GM21367 (cell line): ENCODE measurements around the gene FBXW11.

Experiments used
- ATAC-seq: cut with Tn5 transposase; IDR thresholded peaks from one replicate; pipeline ENCODE4 v1.9.1; 2021; ENCODE audit not compliant: unreplicated experiment

The FBXW11 gene

DNA sequence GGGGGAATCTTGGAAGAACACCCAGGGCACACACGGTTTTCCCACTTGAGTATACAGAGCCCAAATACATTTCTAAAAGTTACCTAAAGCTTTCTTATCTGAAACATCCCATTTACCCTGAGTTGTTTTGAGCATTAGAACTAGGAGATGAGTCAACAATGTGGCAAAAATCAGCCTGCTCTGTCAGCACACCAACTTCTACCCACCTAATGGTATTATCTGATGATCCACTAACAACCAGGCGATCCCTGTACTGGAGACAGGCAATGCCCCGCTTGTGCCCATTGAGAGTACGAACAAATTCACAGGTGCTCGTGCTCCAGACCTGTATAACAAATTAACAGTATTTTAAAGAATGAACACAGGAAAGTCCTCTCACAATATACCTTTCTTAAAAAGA lies 133.8 kb downstream of the FBXW11 start:
- ATAC-seq = no peak

DNA sequence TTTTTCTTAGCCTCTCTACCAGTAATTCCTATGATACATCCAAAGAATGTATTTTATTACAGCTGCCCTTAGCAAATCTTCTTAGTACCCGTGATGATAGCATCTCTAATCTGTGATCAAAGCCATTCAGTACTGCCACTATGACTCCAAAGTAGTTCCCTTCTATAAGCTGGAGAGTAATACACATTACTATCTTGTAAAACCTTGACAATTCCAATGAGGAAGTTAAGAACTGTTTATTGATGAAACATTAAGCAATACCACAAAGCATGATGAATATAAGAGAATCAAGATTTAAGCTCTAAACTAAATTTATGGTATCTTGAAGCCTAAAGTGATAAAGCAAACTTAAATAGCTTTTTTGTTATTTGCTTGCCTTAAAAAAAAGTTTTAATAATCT lies 134.7 kb downstream of the FBXW11 start:
- no peak for ATAC-seq

DNA sequence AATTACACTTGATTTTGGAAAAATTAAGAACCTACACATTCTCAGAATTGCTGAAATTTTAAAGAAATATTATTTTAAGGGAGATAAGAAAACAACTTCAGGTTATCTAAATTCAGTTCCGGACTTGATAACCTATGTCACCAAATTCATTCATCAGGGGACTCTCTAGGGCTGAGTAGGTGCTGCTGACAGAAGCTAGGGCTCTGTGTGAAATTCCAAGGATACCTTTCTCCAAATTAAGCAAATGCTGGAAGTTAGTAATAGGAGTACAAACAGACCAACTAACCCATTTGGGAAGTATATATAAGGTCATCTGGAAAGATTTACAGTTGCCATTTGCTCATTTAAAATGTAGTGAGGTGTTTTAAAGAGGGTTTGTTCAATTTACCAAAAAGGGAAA lies 136.5 kb downstream of the FBXW11 start:
- ATAC-seq = no peak

DNA sequence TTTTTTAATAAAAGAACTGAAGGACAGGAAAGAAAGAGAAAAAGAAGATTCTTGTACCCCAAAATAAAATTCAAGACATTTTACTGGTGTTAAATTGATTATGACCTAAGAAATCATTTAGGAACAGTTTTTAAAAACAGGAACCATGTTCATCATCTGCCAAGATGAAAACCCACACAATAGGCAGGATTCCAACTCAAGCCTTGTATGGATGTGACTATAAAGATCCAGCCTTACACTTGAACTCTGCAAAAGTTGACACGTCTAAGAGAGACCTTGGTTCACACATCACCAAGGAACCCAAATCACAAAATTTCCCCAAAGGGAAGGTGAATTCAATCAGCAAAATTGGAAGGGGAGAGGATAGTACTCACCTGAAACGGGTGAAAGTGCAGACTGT lies 138.2 kb downstream of the FBXW11 start:
- ATAC-seq = no peak

DNA sequence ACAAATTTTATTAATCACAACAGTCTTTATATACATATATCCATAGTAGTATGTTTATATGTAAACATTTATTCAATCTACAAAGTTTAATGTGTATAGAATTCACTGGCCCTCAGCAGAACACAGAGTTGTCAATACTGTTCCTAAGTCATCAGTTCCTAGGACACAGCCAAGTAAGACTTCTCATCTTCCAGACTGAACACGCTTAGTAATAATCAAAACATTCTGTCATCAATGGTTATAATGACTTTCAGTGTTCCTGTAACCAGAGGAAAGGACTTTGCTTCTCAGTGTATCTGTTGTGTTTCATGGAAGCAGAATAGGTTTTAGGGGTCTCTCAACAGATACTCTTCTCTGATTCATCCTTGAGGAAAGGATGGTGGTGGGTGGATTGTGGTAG lies 138.7 kb downstream of the FBXW11 start:
- no peak for ATAC-seq

DNA sequence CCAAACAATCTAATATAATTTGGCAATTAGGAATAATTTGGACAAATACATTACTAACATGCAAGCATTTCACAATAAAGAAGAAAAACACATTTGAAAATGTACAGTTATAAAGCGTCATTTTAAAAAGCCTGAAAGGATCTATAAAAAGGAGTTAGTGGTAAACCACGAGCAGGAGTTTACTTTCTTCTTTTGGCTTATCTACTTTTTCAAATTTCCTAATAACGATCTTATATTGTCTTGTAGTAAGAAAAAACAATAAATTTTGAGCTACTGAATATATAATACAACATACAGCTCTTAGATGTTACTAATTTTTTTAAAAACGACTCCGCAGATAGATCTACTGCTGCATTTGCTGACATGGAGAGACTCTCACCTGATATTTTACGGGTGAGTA lies 141.0 kb downstream of the FBXW11 start:
- ATAC-seq = no peak

DNA sequence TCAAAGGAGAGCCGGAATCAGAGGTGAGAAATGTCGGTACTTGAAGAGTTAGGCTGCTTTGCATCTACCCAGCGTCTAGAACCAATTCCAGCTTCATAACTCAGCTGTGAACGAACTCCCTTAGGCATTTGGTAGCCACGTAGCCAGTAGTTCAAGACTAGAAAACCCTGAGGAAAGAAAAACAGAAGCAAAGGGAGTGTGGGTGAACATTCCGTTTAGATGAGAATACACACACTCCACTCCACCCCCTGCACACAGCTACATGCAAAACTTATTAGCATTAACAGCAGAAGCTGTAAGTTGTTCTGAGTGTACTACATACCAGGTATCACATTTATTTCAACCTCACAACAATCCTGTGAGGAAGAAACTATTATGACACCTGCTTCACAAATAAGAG lies 142.5 kb downstream of the FBXW11 start:
- ATAC-seq = no peak

DNA sequence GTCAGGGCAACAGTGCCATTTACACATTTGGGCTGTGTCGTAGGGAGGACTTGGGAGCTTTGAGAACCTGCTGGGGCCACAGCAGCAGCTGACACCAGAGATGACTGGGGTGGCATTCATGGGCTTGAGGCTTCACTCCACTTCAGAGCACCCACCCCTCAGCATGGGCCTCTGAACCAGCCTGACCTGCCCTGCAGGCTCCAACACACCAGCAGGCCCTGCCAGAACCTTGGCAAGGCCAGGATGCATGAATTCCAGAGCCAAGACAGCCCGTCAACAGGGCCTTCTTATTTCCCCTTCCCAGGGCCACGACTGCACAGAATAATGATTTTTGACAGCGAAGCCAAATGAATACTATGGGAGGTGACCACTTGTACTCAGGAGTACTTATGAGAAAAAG lies 143.8 kb downstream of the FBXW11 start:
- no peak for ATAC-seq

DNA sequence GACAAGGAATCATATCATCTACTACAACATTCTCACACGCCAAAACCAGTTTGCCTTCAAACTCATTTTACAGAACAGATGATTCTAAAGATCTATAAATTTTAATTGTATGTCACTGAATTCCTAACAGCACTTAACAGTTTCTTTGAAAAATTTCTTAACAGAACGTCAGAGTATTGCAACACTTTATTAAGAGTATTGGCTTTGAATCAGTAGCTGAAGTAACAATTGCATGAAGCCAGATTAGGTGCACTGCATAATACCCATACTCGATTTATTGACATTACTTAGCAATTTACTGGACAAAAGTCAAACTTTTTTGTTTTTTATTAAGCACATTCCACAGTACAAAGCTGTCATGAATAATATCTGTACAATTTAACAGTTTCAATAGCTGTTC lies 145.1 kb downstream of the FBXW11 start:
- ATAC-seq = no peak

DNA sequence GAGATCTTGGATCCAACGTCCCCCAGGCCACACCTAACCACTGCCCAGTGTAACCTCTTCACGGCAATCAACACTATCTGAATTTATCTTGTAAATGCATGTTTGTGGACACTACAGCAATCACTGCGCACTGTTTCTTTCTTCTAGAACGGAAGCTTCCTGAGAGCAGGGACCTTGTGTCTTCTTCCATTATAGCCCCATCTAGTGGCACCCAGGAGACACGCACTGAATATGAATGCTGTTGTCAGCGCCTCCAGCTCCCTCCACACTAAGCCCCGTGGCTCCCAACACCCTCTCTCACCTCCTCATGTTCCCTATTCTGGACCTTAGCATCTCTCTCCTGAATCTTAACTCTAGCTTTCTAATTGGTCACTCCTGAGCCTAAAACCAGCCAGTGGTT lies 148.1 kb downstream of the FBXW11 start:
- ATAC-seq = no peak

DNA sequence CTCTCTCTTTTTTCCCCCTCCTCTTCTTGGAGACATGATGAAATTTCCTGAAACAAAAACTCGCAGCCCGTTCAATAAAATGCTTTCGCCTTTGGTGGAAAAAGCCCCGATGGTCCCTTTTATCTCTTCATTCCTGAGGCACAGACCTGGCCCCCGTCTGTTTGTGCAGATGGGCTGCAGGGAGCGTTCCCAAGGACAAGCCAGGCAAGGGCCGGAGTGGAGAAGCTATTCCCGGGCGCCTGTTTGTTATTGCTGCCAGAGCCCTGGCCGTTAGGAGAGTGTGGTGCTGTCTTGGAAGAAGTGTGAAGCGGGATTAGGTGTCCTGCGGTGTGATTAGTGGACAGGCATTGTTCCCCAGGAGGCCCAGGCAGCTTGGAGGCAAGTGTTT lies 149.0 kb downstream of the FBXW11 start:
- no peak for ATAC-seq

DNA sequence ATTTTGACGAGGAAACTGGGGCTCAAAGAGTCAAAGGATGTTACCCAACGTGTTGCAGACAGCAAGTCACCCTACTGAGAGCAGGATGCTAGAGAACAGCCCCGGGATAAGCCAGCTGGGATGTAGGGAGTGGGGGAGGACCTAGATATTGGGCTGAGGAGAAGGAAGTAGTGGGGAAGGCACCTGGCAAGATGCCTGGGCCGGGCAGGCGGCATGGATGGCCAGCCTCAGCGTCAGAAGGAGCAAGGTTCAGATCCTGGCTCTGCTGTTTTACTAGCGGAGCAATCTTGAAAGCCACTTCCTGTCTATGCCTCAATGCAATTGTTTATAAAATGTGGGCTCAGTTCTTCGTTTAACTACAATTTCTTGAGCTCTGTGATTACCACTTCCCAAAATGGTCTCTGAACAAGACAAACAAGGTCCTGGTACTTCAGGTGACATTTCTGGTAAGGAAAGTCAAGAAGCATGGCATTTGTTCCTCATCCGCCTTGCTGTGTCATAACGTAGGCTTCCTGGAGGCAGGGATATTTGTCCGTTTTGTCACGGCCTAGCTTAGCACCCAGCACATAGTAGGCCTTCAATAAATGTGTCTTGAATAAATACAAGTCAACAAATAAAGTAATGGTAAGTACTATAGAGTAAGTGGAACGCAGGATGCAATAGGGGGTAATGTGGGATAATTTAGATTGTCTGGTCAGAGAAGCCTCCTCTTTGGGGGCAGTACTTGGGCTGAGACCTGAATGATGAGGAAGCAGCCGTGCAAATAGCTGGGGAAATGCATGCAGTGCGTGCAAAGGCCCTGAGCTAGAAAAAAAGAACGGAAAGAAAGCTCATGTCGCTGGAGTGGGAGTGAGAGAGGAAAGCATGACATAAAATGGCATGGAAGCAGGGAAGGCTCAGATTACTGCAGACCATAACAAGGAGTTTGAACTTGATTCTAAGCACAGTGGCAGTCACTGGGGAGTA lies 150.4 kb downstream of the FBXW11 start:
- no peak for ATAC-seq

DNA sequence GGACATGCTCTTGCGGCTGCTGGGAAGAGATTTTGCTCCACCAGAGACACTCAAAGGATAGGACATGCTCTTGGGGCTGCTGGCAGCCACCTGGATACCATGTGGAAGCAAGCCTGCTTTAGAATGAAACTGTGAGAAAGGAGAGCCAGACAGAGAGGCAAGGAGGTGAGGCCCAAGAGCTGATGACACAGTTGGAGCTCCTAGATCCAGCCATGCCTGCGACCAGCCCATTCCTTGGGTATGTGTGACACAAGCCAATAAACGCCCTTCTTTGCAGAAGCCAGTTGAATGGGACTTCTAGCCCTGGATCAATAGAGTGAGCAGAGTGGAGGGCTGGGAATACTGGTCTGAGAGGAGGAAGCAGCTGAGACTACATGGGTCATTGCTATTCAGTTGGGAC lies 151.2 kb downstream of the FBXW11 start:
- no peak for ATAC-seq

DNA sequence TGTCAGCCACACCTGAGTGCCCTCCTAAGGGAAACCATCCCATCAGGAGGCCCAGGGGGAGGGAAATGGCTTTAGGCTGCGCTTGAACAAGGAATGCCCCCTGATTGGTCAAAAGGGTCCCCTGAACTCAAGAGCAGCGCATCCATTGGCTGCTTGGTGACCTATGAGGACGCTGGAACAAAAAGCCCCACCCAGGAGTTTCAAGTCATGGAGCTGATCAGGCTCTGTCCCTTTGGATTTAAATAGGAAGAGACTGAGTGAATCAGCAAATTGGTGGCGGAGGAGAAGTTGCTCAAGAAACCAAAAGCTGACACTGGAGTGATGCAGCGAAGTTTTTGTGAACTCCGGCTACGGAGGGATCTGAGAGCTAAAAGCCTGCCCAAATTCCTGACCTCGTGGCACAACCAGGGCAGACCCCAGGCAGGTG lies 154.2 kb downstream of the FBXW11 start:
- no peak for ATAC-seq

DNA sequence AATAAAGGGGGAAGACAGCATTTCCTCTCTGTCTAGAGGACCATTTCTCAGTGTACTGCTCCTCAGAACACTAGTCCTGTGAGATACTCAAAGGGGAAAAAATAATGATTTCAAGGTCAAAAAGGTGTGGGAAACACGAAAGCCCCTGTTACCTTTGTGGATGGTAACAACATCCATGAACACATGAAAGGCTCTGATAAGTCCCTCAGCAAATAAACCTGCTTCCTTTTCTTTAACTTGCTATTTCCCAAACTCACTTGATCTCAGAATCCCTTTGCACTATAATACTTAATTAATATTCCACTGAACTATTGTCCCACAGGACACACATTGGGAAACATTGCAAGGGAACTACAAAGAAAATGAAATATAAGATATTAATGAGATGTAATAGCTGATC lies 155.2 kb downstream of the FBXW11 start:
- ATAC-seq = no peak

DNA sequence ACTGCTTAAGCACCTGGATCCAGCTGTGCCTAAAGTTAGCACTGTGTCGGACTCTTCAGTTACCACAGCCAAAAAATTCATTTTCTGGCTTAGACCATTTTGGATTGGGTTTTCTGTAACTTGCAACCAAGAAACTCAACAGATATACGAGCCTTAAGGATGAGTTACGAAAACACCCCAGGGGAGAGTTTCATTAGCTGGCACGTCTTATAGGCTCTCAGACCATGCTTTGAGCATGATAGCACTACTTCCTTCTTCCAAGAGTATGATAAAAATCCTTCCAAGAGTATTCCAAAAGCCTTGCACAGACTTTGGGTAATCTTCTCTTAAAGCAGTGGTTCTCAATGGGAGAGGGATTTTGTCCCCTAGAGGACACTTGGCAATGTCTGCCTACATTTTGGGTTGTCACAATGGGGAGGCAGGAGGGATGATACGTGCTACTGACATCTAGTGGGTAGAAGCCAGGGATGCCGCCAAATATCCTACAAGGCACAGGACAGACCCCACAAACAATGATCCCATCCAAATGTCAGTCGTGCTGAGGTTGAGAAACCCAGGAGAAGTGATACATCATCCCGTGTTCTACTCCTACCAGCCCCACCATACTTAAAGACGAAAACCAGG lies 156.0 kb downstream of the FBXW11 start:
- no peak for ATAC-seq

DNA sequence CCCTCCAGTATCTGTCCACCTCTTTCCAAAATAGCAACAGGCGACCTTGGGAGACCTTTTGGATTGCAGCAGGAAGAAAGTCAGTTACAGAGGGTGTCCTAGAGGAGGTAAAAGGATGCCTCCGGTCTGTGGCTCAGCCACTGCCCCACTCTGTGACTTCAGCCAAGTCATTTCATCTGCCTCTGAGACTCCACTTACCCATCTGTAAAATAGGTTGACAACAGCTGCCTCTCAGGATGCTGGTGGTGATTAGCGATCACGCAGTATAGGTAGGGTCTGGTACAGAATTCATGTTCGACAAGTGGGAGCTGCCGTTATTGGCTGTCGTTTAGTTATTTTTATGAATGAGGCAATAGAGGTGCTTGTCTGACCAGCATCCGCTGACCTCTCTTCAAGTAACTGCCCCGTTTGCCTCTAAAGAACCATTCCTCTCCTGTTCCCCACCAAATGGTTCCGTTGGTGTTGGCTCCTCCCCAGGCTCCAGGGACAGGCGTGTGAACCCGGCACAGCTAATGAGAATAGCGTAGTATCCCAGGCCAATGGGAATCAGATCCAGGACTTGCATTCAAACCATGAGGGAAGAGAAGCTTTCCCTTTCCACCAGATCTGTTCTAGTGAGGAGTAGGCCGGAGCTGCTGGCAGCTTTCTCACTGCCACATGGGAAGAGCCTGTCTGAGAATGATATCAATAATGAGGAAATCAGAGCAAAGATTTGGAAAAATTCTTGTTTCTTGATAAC lies 156.7 kb downstream of the FBXW11 start:
- ATAC-seq = no peak

DNA sequence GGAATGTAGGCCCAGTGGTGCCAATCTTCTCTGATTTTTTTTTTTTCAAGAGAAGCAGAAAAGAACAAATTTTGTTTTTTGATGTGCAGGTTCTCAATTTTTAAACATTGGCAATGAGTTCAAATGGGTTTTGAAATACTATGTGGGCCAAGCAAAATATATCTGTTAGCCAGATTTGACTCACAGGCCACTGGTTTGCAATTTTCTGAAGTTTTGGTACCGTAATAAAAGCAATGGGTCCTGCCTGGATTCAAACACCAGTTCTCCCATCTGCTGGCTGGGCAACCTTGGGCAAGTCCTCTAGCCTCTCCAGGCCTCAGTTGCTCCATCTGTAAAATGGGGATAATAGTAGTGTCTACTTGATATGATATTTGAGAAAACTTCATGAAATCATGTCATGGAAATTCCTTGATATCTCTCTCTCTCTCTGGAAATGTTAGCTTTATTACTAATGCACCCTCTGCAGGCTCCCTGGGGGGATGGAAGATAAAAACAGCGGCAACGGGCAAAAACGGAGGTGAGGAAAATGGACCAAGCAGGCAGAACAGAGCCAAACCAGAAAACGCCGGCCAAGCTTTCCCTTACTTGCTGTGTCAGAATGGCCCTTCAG lies 157.4 kb downstream of the FBXW11 start:
- no peak for ATAC-seq

DNA sequence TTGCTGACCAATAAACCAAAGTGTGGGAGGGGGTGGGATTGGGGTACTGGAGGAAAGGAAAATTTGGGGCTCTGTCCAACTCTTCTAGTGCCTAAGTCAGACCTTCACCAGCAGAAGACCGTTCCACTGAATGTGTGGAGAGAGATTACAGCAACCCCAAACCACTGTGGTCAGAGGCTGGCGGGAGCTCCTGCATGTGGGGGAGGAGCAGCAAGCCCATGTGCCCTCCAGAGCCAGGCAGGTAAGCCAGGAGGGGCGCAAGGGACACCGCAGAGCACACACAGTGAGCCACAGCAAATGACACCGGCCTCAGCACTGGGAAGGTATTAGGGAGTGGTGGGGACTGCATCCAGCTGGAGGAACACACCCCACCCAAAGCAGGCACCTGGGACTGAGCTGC lies 158.0 kb downstream of the FBXW11 start:
- ATAC-seq = no peak

DNA sequence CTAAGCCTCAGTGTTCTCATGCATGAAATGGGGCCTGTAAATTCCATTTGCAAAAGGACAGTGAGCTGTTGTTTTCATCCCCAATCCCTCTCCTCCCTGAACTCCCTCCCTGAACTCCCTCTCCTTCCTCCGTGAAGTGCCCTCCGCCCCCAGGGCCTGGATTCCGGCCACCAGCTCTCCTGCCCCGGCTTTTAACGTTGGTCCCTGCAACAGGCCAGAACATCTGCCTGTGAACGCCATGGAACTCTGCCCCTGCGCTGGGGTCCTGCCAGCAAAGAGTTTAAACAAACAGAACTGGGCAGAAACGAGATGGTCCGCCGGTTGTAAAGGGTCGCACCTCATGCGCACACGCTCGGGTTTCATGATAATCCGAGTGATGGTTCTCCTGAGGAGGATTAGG lies 158.4 kb downstream of the FBXW11 start:
- no peak for ATAC-seq

DNA sequence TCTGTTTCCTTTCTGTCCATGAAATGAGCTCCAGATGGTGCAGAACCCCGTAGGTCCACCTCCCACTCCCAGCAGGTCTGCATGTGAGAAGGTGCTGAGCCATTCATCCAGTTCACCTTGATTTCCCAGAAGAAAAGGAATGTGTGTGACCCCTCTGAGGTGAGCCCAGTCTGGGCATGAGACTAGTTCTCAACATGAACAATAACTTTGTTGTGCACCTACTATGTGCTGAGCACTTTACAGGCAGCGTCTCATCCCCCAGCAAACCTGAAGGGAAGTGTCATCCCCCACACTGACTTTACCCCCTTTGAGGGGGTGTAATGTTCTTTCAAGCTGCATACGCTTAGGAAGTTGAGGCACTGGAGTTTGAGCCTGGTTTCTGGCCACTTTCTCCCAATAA lies 159.4 kb downstream of the FBXW11 start:
- ATAC-seq = no peak
